Heart left ventricle (tissue), 16 donors: ENCODE measurements around the gene SRCIN1. TPM values are rescaled to one million over a fixed set of nuclear protein-coding genes. Genes with fewer than 3 reads are reported as not detected.
A peak's percentile ranks its signal among the peaks of the same experiment; 100 is the strongest.

ENCODE experiments used
- ATAC-seq, 4 donors: fragments of 200-7000 bp; cut with Tn5 transposase; one replicate each; pipeline ENCODE4 v1.9.1; 2020 to 2022; ENCODE audit warnings: moderate library complexity in 4 of 4, mild to moderate bottlenecking in 3 of 4, moderate number of reproducible peaks in 1 of 4
- DNase-seq, 5 donors: peaks; one replicate each; pipeline ENCODE4 v3.0.0-alpha.2; 2020
- H3K27ac ChIP-seq, 12 donors: fragments of 200-600 bp; sonication (generic) in 4 of 12; one replicate each; pipeline versions ENCODE4 v1.5.0 to v1.8.0; 2016 to 2022; ENCODE audit warnings: mild to moderate bottlenecking in 2 of 12
- H3K27me3 ChIP-seq, 9 donors: fragments of 200-600 bp; sonication (generic) in 2 of 9; one replicate each; pipeline versions ENCODE4 v1.5.1 to v1.8.0; 2016 to 2022; ENCODE audit warnings: mild to moderate bottlenecking in 3 of 9
- H3K36me3 ChIP-seq, 9 donors: fragments of 200-600 bp; sonication (generic) in 2 of 9; one replicate each; pipeline versions ENCODE4 v1.5.0 to v1.8.0; 2018 to 2022; ENCODE audit warnings: mild to moderate bottlenecking in 2 of 9
- H3K4me1 ChIP-seq, 12 donors: fragments of 200-600 bp; sonication (generic) in 4 of 12; one replicate each; pipeline versions ENCODE4 v1.5.0 to v1.8.0; 2016 to 2022; ENCODE audit warnings: mild to moderate bottlenecking in 3 of 12
- H3K4me3 ChIP-seq, 12 donors: fragments of 200-600 bp; sonication (generic) in 4 of 12; one replicate each; pipeline versions ENCODE4 v1.5.0 to v1.8.0; 2017 to 2022; ENCODE audit warnings: mild to moderate bottlenecking in 9 of 12, moderate library complexity in 4 of 12
- H3K9me3 ChIP-seq, 12 donors: fragments of 200-600 bp; sonication (generic) in 4 of 12; one replicate each; pipeline versions ENCODE4 v1.5.0 to v1.8.0; 2016 to 2022; ENCODE audit warnings: mild to moderate bottlenecking in 1 of 12
- CTCF ChIP-seq, 12 donors: fragments of 200-600 bp; sonication (generic) in 4 of 12; IDR thresholded peaks; one replicate each; pipeline versions ENCODE4 v1.5.0 to v1.8.0; 2018 to 2022; ENCODE audit warnings: antibody characterized with exemption in 12 of 12, mild to moderate bottlenecking in 5 of 12
- POLR2A ChIP-seq, 2 donors: fragments of 450-650 bp; IDR thresholded peaks; one replicate each; pipeline ENCODE4 v1.6.1; 2017; ENCODE audit warnings: antibody characterized with exemption in 2 of 2, mild to moderate bottlenecking in 2 of 2, moderate library complexity in 2 of 2
- WGBS, 4 donors: extraction: QIAGEN DNeasy Blood & Tissue Kit in 2 of 4; methylation state at CpG; one replicate each; pipeline versions ENCODE4 v1.1.5 to v1.1.7; 2013 to 2018; 5-methylcytosine and 5-hydroxymethylcytosine counted together
- intact Hi-C, 10 donors: fragments of 100-400 bp; cut with DNase I; formaldehyde crosslinking; loops; one replicate each; pipeline versions ENCODE4 v1.11.1 to v1.14.2; 2022
- polyA plus RNA-seq, 2 donors: library from polyadenylated mRNA; stranded (reverse); fragments of 200-250 nt; gene quantifications; one replicate each; pipeline ENCODE4 v1.2.3, GENCODE V29; 2013
- total RNA-seq, 9 donors: library from RNA; depleted of rRNA in 2 of 9; stranded (reverse); fragments of >200 nt in 2 of 9; fragmentation: NEBNext Ultra II Directional in 3 of 9; extraction: Animal tissue kit (Norgen Biotek cat#: 25700) in 3 of 9; gene quantifications; one replicate each; pipeline versions ENCODE4 v1.1.0 to v1.2.4, GENCODE V29; 2016 to 2023
- donor health status: ischemic (EF 13 %, LVEDD 7.1; RV severe dilation, severe dysfunction).
- donor health status: healthy with polysubstance abuse.
- donor health status: DM: no; HTN: yes; CAD: no.
- donor health status: DM: no; HTN: no; CAD: no.
- donor health status: ischemic (EF 25% LVEDD 6.9; RV normal size, moderate dysfunction).
- donor health status: ischemic (EF 25% LVEDD 5.7; RV mildly dilated, moderate dysfunction).
- donor health status: healthy.
- donor health status: DM: yes; HTN: yes; CAD: no.
- donor health status: ischemic (EF 35%, LVEDD 5.7; RV mildly dilated, moderate dysfunction).
- donor health status: nonischemic (EF 11% LVEDD 7.7; RV severe dilation, severe dysfunction).
- donor health status: DM: yes; HTN: yes; CAD: no.
- donor health status: PGD.
- donor health status: ischemic (EF 29% LVEDD 5.4; RV normal size, mild dysfunction).
- donor health status: nonischemic (EF 23%, LVEDD 6.1; RV moderate dilation, normal function).

SRCIN1 gene
- total and polyA plus RNA-seq, 11 donors = 0.19 to 1.7 (median 0.95) TPM

DNA sequence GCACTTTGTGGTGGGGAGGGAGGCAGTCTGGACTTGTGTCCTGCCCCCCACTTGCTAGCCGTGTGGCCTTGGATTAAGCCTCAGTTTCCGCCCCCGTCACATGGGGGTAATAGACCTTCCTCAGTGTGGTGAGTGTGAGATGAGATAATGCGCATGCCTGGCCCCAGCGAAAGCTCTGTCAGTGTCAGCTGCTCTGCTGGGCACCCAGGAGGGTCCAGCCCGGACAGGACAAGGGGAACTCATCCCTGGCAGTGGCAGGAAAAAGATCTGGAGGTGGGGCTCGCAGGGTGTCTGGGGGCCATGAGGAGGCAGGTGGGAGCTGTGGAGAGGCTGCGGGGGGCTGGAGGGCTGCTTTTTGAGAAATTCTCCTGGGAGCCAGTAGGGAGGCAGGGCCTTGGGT lies 63.5 kb downstream of the SRCIN1 start:
- TF ChIP-seq POLR2A (IDR thresholded peaks at IDR 0.05) = no peak
- no peak for TF ChIP-seq CTCF (IDR thresholded peaks at IDR 0.05)
- intact Hi-C loops = loop anchor here in 1 of 10 donors (10.0 kb wide), 1 partner anchor 53 kb away; no protein-coding TSS in a partner anchor
- DNase-seq (peak in 1 of 5 donors; percentile 2), ATAC-seq (no peak)
- Histone ChIP-seq H3K9me3 (no peaks in the 10 kb centered on the region), H3K4me1 (no peaks in the 10 kb centered on the region), H3K27me3 (peaks cover 0 to 37% (median 0%) of the 10 kb centered on the region in 9 donors), H3K4me3 (no peak overlapping the region), H3K27ac (no peak overlapping the region), H3K36me3 (no peaks in the 10 kb centered on the region)
- WGBS, 4 donors = 67 to 73% (median 69%) methylated on average over 5 to 8 of the region's 8 CpGs

DNA sequence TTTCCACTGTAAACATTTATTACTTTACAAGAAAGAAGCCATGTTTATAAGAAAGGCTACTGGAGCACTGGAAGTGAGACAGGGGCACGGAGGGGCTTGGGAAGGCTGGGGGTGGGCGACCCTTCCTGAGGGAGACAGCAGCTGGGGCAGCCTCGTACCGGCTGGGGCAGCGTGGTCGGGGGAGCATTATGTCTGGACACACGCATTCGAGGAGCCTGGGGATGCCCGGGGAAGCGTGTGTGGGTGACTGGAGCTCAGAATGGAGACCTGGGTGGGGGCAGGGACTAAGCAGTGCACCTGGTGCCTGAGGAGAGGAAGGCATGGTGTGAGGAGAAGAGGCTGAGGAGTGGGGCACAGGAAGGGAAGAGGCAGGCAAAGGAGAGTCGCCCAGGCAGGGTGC lies 64.5 kb downstream of the SRCIN1 start:
- Histone ChIP-seq H3K36me3 (no peaks in the 10 kb centered on the region), H3K27ac (no peak overlapping the region), H3K9me3 (no peaks in the 10 kb centered on the region), H3K4me3 (no peak overlapping the region), H3K4me1 (no peaks in the 10 kb centered on the region), H3K27me3 (peaks cover 0 to 37% (median 0%) of the 10 kb centered on the region in 9 donors)
- TF ChIP-seq POLR2A (IDR thresholded peaks at IDR 0.05) = no peak
- TF ChIP-seq CTCF (IDR thresholded peaks at IDR 0.05) = no peak
- DNase-seq (peak in 1 of 5 donors; percentile 4), ATAC-seq (no peak)
- WGBS, 4 donors = 76 to 85% (median 80%) methylated on average over 11 of the region's 11 CpGs
- intact Hi-C loops = loop anchor here in 1 of 10 donors (10.0 kb wide), 1 partner anchor 54 kb away; no protein-coding TSS in a partner anchor

DNA sequence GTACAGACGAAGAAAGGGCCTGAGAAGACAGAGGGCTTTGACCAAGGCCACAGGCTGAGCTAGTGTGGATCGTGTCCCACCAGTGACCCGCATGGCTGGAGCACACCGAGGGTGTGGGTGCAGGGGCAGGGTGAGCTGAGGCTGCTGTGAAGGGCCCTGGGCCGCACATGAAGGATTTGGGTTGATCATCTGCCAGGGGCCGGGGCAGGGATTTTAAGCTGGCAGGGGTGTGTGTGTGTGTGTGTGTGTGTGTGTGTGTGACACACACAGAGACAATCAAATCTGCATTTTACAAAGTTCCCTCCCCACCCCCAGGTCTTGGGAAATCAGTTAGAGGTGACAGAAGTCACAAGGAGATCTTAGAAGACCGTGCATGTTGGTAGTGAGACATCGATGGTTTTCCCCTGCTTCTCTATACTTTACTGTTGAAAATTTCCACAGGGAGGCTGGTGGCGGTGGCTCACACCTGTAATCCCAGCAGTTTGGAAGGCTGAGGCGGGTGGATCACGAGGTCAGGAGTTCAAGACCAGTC lies 65.2 kb downstream of the SRCIN1 start:
- H3K4me3 ChIP-seq = no peak overlapping the region
- intact Hi-C loops = loop anchor here in 1 of 10 donors (10.0 kb wide), 1 partner anchor 54 kb away; no protein-coding TSS in a partner anchor
- no peaks in the 10 kb centered on the region for H3K4me1 ChIP-seq
- peak in 1 of 5 donors; percentile 4 for DNase-seq
- no peaks in the 10 kb centered on the region for H3K9me3 ChIP-seq
- H3K27me3 ChIP-seq = peaks cover 0 to 41% (median 0%) of the 10 kb centered on the region in 9 donors
- ATAC-seq = no peak
- H3K36me3 ChIP-seq = no peaks in the 10 kb centered on the region
- TF ChIP-seq CTCF (IDR thresholded peaks at IDR 0.05) (no peak), POLR2A (IDR thresholded peaks at IDR 0.05) (no peak)
- no peak overlapping the region for H3K27ac ChIP-seq
- 78 to 85% (median 81%) methylated on average over 11 of the region's 11 CpGs for WGBS, 4 donors

DNA sequence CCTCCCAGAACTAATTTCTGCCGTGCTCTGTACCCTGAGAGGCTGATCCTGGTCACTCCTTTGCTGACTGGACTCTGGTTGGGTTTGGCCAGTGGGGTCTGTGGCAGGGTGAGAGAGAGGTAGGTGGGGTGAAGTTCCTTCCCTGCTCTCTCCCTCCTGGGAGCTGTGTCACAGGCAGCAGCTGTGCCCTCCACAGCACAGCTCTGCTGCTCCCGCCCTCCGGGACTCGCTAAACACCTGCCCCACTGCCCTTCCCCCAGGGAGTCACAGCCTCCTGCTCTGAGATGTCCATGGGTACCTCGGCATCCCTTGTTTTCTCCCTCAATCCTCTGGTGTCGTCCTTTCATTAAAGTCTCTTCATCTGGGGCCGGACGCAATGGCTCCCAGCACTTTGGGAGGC lies 66.4 kb downstream of the SRCIN1 start:
- no peak for ATAC-seq
- 78 to 85% (median 83%) methylated on average over 8 of the region's 8 CpGs for WGBS, 4 donors
- Histone ChIP-seq H3K36me3 (no peaks in the 10 kb centered on the region), H3K4me3 (no peak overlapping the region), H3K9me3 (no peaks in the 10 kb centered on the region), H3K27me3 (peaks cover 0 to 44% (median 0%) of the 10 kb centered on the region in 9 donors), H3K27ac (no peak overlapping the region), H3K4me1 (no peaks in the 10 kb centered on the region)
- no peak for TF ChIP-seq POLR2A (IDR thresholded peaks at IDR 0.05)
- TF ChIP-seq CTCF (IDR thresholded peaks at IDR 0.05) = no peak
- no peak for DNase-seq
- intact Hi-C loops = no loop called here
